ENCODE measurements around the gene TMEM242. TPM values are rescaled to one million over a fixed set of nuclear protein-coding genes. Genes with fewer than 3 reads are reported as not detected.
A peak's percentile ranks its signal among the peaks of the same experiment; 100 is the strongest.

TMEM242 gene
- polyA plus RNA-seq, 4 donors = 11.1 to 15.0 (median 13.3) TPM

GRCh38 chr6:157291356-157291755 lies 32.0 kb downstream of the TMEM242 start:
- no peak for DNase-seq (ENCODE audit: low read depth in 4 of 4, low spot score in 3 of 4)

GRCh38 chr6:157290797-157291196 lies 32.5 kb downstream of the TMEM242 start:
- DNase-seq (ENCODE audit: low read depth in 4 of 4, low spot score in 3 of 4) = no peak

GRCh38 chr6:157289764-157290163 lies 33.6 kb downstream of the TMEM242 start:
- no peak for DNase-seq (ENCODE audit: low read depth in 4 of 4, low spot score in 3 of 4)

- DNase-seq (ENCODE audit: low read depth in 4 of 4, low spot score in 3 of 4) = no peak
These were observed 34.7 kb downstream of the TMEM242 start for GRCh38 chr6:157288575-157288974.

- no peak for DNase-seq (ENCODE audit: low read depth in 4 of 4, low spot score in 3 of 4)
These were observed 35.4 kb downstream of the TMEM242 start for GRCh38 chr6:157287923-157288322.

GRCh38 chr6:157287247-157287850 lies 36.0 kb downstream of the TMEM242 start:
- DNase-seq (ENCODE audit: low read depth in 4 of 4, low spot score in 3 of 4) = no peak

GRCh38 chr6:157285422-157285779 lies 37.9 kb downstream of the TMEM242 start:
- DNase-seq (ENCODE audit: low read depth in 4 of 4, low spot score in 3 of 4) = no peak

GRCh38 chr6:157284738-157285421 lies 38.4 kb downstream of the TMEM242 start:
- DNase-seq (ENCODE audit: low read depth in 4 of 4, low spot score in 3 of 4) = no peak

- DNase-seq (ENCODE audit: low read depth in 4 of 4, low spot score in 3 of 4) = no peak
These were observed 39.2 kb downstream of the TMEM242 start for GRCh38 chr6:157283900-157284737.

- DNase-seq (ENCODE audit: low read depth in 4 of 4, low spot score in 3 of 4) = no peak
These were observed 39.9 kb downstream of the TMEM242 start for GRCh38 chr6:157283330-157283898.

- no peak for DNase-seq (ENCODE audit: low read depth in 4 of 4, low spot score in 3 of 4)
These were observed 41.0 kb downstream of the TMEM242 start for GRCh38 chr6:157282284-157282683.

GRCh38 chr6:157281570-157281969 lies 41.7 kb downstream of the TMEM242 start:
- DNase-seq (ENCODE audit: low read depth in 4 of 4, low spot score in 3 of 4) = no peak

- no peak for DNase-seq (ENCODE audit: low read depth in 4 of 4, low spot score in 3 of 4)
These were observed 42.4 kb downstream of the TMEM242 start for GRCh38 chr6:157280947-157281346.

GRCh38 chr6:157280157-157280556 lies 43.2 kb downstream of the TMEM242 start:
- DNase-seq (ENCODE audit: low read depth in 4 of 4, low spot score in 3 of 4) = no peak

GRCh38 chr6:157278171-157278570 lies 45.1 kb downstream of the TMEM242 start:
- DNase-seq (ENCODE audit: low read depth in 4 of 4, low spot score in 3 of 4) = no peak

GRCh38 chr6:157276731-157277130 lies 46.6 kb downstream of the TMEM242 start:
- no peak for DNase-seq (ENCODE audit: low read depth in 4 of 4, low spot score in 3 of 4)

- DNase-seq (ENCODE audit: low read depth in 4 of 4, low spot score in 3 of 4) = no peak
These were observed 47.2 kb downstream of the TMEM242 start for GRCh38 chr6:157276134-157276532.

- peak in 3 of 4 donors; percentile 52 to 71 (median 65) for DNase-seq (ENCODE audit: low read depth in 4 of 4, low spot score in 3 of 4)
These were observed 48.7 kb downstream of the TMEM242 start for GRCh38 chr6:157274471-157275226.

GRCh38 chr6:157273756-157274470 lies 49.4 kb downstream of the TMEM242 start:
- no peak for DNase-seq (ENCODE audit: low read depth in 4 of 4, low spot score in 3 of 4)

Data from left renal pelvis (tissue), 4 donors.